GM12873 (cell line): Measurements from ENCODE around the gene VAMP8.

Experiments used
- CTCF ChIP-seq: IDR thresholded peaks from 2 replicates; pipeline ENCODE4 v1.5.1; 2012; ENCODE audit warnings: low read depth, mild to moderate bottlenecking, moderate library complexity, low read length, control low read depth; ENCODE audit not compliant: insufficient read depth; ENCODE audit errors: missing control alignments

Gene VAMP8

DNA sequence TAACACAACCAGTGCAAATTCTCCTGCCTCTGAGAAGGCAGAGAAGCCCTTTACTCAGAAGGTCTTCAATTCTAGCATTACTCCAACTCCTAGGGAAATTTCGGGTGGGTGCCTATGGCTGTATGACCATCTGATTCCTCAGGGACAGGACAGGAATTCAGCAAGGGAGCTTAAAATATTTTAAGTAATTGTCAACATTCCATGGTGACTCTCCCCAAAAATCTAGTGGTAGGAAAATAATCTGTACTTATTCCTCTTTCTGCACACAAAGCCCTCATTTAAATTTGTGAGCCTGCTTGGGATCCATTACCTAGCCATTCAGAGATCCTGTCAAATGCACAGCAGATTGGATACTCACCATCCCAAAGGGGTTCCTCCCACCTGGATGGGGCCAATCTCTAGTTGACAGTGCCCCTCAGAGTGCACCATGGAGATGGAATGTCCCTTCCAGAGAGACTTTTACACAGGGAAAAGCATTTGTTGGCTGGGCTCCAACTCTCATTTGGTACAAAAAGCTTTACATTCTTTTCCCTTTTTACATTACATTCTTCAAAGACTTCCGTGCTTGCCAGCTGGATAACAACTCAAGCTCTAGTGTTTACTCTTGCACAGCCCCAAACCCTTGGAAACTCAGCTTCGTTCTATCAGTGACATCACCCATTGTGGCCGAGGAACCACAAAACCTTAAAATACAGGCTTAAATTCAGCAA lies 28.2 kb downstream of the VAMP8 start:
- no peak for TF ChIP-seq CTCF

DNA sequence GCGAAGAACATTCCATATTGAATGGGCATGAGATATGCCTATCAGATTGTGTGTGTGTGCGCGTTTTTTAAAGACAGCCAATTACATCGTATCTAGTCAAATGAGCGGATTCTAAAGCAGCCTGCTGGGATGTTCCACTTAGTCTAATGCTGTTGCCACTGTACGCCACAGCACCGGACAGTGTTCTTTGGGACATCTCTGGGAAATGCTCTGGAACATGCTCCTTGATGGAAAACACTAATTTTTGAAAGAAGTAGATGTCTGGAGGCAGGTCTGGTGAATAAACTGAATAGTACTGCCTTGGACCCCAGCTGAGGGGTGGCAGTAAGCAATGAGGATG lies 28.7 kb downstream of the VAMP8 start:
- no peak for TF ChIP-seq CTCF

DNA sequence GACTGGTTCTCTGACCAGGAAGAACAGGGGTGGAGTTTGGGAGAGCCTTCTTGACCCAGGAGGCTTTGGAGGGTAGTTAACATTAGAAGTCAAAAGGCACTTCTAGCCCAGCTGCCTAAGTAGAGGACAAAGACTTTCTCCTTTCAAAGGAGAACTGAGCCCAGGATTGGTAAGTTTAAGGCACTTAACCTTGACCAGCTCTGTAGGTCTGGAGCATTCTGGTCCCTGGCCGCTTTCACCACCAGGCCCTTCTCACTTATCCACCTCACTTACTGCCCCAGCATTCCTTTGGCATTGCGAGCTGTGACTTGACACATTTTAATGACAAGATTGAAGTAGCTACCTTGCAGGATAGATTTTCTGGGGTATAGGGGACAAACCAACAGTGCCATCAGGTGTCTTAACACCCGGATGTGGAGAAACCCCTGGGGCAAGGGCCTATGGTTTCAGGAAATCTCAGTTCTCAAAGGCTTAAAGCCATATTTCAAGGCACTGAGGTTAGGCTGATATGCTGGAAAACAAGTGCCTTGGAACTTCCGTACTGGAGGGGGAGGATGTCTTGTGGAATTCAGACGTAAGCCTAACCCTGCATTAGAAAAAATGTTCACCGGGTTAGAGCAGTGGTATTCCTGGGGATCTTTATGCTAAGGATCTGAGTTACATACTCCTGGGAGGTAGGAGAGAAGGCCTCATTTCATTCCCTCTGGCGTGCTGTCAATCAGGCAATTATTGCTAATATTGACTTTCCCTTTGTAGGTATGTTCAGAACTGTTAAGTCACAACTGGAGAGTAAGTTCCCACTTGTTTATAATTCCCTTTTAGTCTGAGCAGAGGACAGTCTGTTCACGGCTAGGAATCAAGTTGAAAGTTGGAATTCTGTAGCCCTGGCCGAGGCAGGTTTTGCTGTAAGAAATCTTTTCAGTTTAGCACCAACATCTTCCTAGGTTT lies 30.2 kb downstream of the VAMP8 start:
- no peak for TF ChIP-seq CTCF

DNA sequence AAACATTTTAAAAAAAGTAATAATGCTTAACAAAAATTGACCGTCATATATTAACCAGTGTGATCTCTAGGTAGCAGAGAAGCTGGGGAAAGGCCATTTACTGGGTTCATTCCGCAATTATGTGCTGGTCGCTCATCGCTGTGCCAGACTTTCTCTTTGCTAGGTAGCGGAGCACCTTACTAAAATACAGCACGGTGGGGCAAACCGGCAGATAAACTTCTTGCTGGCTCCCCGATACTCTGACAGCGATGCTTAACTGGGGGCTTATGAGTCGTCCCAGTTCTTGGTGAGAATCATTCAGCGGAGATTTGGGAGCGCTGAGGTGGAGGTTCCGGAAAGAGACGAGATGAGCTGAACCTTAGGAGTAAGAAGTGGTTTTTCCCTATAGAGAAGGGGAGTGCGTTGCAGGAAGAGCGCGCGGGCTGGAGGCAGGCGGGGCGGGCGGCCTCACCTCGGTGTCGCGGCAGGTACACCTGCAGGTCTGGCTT lies 33.9 kb downstream of the VAMP8 start:
- no peak for TF ChIP-seq CTCF

DNA sequence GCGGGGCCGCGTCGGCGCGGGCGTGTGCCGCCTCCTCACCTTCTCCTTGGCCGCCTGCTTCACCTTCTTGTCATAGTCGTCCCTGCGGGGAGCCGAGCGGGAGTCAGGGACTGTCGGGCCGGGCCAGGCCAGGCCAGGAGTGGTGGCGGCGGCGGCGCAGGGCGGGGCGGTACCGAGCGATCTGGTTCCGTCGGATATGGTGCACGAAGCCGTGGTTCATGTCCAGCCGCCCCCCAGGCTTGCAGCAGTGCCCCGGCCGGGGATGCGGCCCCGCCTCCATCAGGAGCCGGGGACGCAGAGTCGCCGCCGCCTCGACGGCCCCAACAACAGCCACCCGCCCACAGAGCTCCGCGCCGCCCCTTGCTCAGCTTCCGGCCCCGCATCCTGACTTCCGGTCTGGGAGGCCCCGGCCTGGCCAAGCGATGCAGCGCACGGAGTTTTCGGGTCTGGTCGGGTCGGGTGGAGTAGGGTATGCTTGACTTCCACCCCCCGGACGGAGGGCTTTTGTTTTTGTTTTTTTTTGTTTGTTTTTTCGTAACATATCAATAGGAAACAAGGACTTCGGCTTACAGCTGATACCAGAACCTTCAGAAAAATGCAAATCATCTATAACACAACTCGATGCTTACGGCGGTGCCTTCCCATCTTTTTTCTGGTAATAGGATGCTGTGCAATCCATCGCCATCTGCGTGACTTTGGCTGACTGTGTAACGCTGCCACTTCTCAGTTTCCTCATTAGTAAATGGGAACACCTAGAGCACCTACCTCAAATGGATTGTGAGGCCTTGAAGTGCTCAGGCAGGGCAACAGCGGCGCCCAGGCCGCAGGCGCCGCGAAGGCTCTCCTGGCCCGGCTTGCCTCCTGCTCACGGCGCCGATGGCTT lies 34.6 kb downstream of the VAMP8 start, which contains the start of gene C2orf68:
C2orf68 (minus strand) TSS at position 362 of the 883 bp plus-strand sequence; CDS start at position 280, 82 bp downstream.
- TF ChIP-seq CTCF = no peak

DNA sequence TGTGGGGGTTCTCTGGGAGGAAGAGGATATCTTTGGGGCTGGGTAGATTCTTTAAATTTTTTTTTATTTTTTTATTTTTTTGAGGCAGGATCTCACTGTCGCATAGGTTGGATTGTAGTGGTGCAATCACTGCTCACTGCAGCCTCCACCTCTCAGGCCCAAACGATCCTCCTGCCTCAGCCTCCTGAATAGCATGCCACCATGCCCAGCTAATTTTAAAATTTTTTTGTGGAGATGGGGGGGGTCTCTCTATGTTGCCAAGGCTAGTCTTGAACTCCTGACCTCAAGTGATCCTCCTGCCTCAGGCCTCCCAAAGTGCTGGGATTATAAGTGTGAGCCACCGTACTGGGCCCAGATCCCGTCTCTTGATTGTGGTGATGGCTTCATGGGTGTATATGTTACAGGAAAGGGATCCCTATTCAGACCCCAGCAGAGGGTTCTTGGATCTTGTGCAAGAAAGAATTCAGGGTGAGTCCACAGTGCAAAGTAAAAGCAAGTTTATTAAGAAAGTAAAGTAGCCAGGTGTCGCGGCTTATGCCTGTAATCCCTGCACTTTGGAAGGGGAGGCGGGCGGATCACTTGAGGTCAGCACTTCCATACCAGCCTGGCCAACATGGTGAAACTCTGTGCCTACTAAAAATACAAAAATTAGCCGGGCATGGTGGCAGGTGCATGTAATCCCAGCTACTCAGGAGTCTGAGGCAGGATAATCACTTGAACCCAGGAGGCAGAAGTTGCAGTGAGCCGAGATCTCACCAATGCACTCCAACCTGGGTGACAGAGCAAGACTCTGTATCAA lies 36.5 kb downstream of the VAMP8 start:
- TF ChIP-seq CTCF = no peak
